Immature natural killer cell (primary cell): ENCODE measurements around the gene PANX2. TPM values are rescaled to one million over a fixed set of nuclear protein-coding genes. Genes with fewer than 3 reads are reported as not detected.
A peak's percentile ranks its signal among the peaks of the same experiment; 100 is the strongest.

Source experiments
- DNase-seq, 3 donors: peaks; one replicate each; pipeline ENCODE4 v3.0.0; 2022; ENCODE audit warnings: mixed read lengths in 1 of 3
- H3K27ac Mint-ChIP-seq, 6 donors: one replicate each; pipeline ENCODE4 v1.8.0; 2020; ENCODE audit warnings: mixed read lengths in 6 of 6, mild to moderate bottlenecking in 5 of 6, inconsistent platforms in 4 of 6, moderate library complexity in 3 of 6
- H3K27me3 Mint-ChIP-seq, 3 donors: one replicate each; pipeline ENCODE4 v1.8.0; 2020 to 2021; ENCODE audit warnings: low read depth in 3 of 3, mild to moderate bottlenecking in 3 of 3, mixed read lengths in 3 of 3, moderate library complexity in 3 of 3, inconsistent platforms in 1 of 3
- H3K36me3 Mint-ChIP-seq, 3 donors: one replicate each; pipeline ENCODE4 v1.8.0; 2020; ENCODE audit warnings: mixed read lengths in 3 of 3, inconsistent platforms in 2 of 3, mild to moderate bottlenecking in 2 of 3
- H3K4me1 Mint-ChIP-seq, 2 donors: one replicate each; pipeline ENCODE4 v1.8.0; 2020; ENCODE audit warnings: inconsistent platforms in 2 of 2, mild to moderate bottlenecking in 2 of 2, mixed read lengths in 2 of 2, moderate library complexity in 1 of 2
- H3K4me3 Mint-ChIP-seq, 5 donors: one replicate each; pipeline ENCODE4 v1.8.0; 2020; ENCODE audit warnings: mild to moderate bottlenecking in 5 of 5, mixed read lengths in 5 of 5, inconsistent platforms in 3 of 5, moderate library complexity in 3 of 5
- H3K9me3 Mint-ChIP-seq, 6 donors: one replicate each; pipeline ENCODE4 v1.8.0; 2020; ENCODE audit warnings: mild to moderate bottlenecking in 6 of 6, mixed read lengths in 6 of 6, inconsistent platforms in 4 of 6, moderate library complexity in 3 of 6
- polyA plus RNA-seq, 3 donors: library from polyadenylated mRNA; unstranded; fragments of 300-500 nt; fragmentation: Illumina TruSeq; gene quantifications; one replicate each; pipeline ENCODE4 v1.2.3, GENCODE V29; 2021

Gene PANX2
- polyA plus RNA-seq, 3 donors from 2014 or later = 0.07 TPM; not detected in 2

- Mint-ChIP-seq H3K4me3 (no peak overlapping the region), H3K4me1 (peaks cover 5 to 9% of the 10 kb centered on the region in 2 donors), H3K9me3 (no peaks in the 10 kb centered on the region), H3K27me3 (peaks cover 0 to 6% (median 0%) of the 10 kb centered on the region in 3 donors), H3K27ac (peak overlapping the region in 1 of 6 donors; percentile 6), H3K36me3 (peaks cover 0 to 12% (median 12%) of the 10 kb centered on the region in 3 donors)
- no peak for DNase-seq
These were observed 58.8 kb downstream of the PANX2 start for GRCh38 chr22:50229370-50229769.

Other genes starting within 250 kb of the PANX2 start
- gene PIM3, start 210.0 kb upstream of the PANX2 start, polyA plus RNA-seq = 10 to 100 TPM; 14.5 to 20.6 (median 15.8) TPM
- gene IL17REL, start 158.0 kb upstream of the PANX2 start, polyA plus RNA-seq = not detected
- not detected for gene TTLL8, start 112.4 kb upstream of the PANX2 start, polyA plus RNA-seq
- 100 to 1,000 TPM in 1 of 3 donors, 10 to 100 TPM in 2; 64.8 to 123 (median 71.7) TPM for gene MLC1, start 85.3 kb upstream of the PANX2 start, polyA plus RNA-seq
- gene MOV10L1, start 80.7 kb upstream of the PANX2 start, polyA plus RNA-seq = 1 to 10 TPM in 1 of 3 donors, not detected in 2; 1.4 TPM
- gene TRABD, start 15.2 kb downstream of the PANX2 start, polyA plus RNA-seq = 10 to 100 TPM; 33.2 to 63.5 (median 35.3) TPM
- gene SELENOO, start 30.3 kb downstream of the PANX2 start, polyA plus RNA-seq = 1 to 10 TPM; 2.6 to 5.7 (median 3.6) TPM
- gene TUBGCP6, start 74.3 kb downstream of the PANX2 start, polyA plus RNA-seq = 10 to 100 TPM in 2 of 3 donors, 1 to 10 TPM in 1; 5.2 to 18.0 (median 12.4) TPM
- gene HDAC10, start 80.5 kb downstream of the PANX2 start, polyA plus RNA-seq = 10 to 100 TPM in 2 of 3 donors, 1 to 10 TPM in 1; 10.0 to 13.4 (median 11.2) TPM
- gene MAPK12, start 91.0 kb downstream of the PANX2 start, polyA plus RNA-seq = under 1 TPM in 2 of 3 donors, not detected in 1; 0.13 to 0.31 TPM
- gene MAPK11, start 99.6 kb downstream of the PANX2 start, polyA plus RNA-seq = under 1 TPM in 2 of 3 donors, not detected in 1; 0.12 to 0.22 TPM
- 1 to 10 TPM in 2 of 3 donors, not detected in 1; 1.1 to 1.6 TPM for gene PLXNB2, start 136.9 kb downstream of the PANX2 start, polyA plus RNA-seq
- under 1 TPM in 2 of 3 donors, not detected in 1; 0.23 to 0.34 TPM for gene DENND6B, start 156.3 kb downstream of the PANX2 start, polyA plus RNA-seq
- 10 to 100 TPM; 13.5 to 43.5 (median 19.6) TPM for gene PPP6R2, start 172.6 kb downstream of the PANX2 start, polyA plus RNA-seq